Spleen (tissue), 7 donors: Measurements from ENCODE around the gene LRRFIP2.

Source experiments
- POLR2AphosphoS5 ChIP-seq, 3 donors: sonication (generic); formaldehyde crosslinking; IDR thresholded peaks; one replicate each; pipeline ENCODE4 v1.5.1; 2017; ENCODE audit warnings: antibody characterized with exemption in 3 of 3
- TF ChIP-seq, protein P1 (sequence below), 11 experiments: fragments of 200-600 bp in 7 of 11; fragments of 450-650 bp in 4 of 11; sonication (generic) in 4 of 11; IDR thresholded peaks in 8 of 11; conservative IDR thresholded peaks in 3 of 11; 1 replicate in 7 of 11; 2 replicates in 4 of 11; pipeline versions ENCODE4 v1.4.0 to v1.8.0; 2016 to 2021; ENCODE audit warnings: antibody characterized with exemption in 11 of 11, inconsistent platforms in 4 of 11, mild to moderate bottlenecking in 1 of 11
- donor health status: DM: no; HTN: no; CAD: no; lungs with moderate emphysema.
- donor health status: DM: no; HTN: no; CAD: no.
- donor health status: DM: no; HTN: no; CAD: no.

DNA sequence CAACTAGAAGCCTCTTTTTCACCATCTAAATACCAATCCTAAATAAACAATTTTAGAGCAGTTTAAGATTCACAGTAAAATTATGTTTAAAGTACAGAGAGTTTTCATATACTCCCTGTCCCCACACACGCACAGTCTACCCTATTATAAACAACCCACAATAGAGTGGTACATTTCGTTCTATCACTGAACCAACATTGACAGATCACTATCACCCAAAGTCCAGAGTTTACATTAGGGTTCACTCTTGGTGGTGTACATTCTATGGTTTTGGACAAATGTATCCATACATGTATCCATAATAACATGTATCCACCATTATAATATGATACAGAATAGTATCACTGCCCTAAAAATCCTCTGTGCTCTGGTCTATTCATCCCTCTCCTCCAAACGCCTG lies 92.1 kb downstream of the LRRFIP2 start:
- TF ChIP-seq, protein P1, sequence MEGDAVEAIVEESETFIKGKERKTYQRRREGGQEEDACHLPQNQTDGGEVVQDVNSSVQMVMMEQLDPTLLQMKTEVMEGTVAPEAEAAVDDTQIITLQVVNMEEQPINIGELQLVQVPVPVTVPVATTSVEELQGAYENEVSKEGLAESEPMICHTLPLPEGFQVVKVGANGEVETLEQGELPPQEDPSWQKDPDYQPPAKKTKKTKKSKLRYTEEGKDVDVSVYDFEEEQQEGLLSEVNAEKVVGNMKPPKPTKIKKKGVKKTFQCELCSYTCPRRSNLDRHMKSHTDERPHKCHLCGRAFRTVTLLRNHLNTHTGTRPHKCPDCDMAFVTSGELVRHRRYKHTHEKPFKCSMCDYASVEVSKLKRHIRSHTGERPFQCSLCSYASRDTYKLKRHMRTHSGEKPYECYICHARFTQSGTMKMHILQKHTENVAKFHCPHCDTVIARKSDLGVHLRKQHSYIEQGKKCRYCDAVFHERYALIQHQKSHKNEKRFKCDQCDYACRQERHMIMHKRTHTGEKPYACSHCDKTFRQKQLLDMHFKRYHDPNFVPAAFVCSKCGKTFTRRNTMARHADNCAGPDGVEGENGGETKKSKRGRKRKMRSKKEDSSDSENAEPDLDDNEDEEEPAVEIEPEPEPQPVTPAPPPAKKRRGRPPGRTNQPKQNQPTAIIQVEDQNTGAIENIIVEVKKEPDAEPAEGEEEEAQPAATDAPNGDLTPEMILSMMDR (IDR thresholded peaks at IDR 0.05 in 8 of 11, conservative IDR thresholded peaks at IDR 0.05 in 3 of 11) = no peak
- TF ChIP-seq POLR2AphosphoS5 (IDR thresholded peaks at IDR 0.05) = no peak
